ENCODE measurements around the gene PIK3R1. TPM values are rescaled to one million over a fixed set of nuclear protein-coding genes. Genes with fewer than 3 reads are reported as not detected.

The PIK3R1 gene
- total RNA-seq, 2 donors from 2014 or later, result 29.8 to 30.2 TPM

- Histone ChIP-seq H3K36me3 (ENCODE audit: control insufficient read depth, insufficient read depth, low read length) (peaks cover 23% of the 10 kb centered on the region), H3K4me3 (ENCODE audit: low read length) (peak overlapping the region; percentile 81), H3K9me3 (ENCODE audit: control insufficient read depth, low read length) (no peaks in the 10 kb centered on the region), H3K27ac (ENCODE audit: low read depth, low read length) (peak overlapping the region; percentile 56), H3K27me3 (ENCODE audit: control insufficient read depth, insufficient read depth, low read length, poor library complexity, severe bottlenecking) (no peaks in the 10 kb centered on the region), H3K4me1 (ENCODE audit: control insufficient read depth, insufficient read depth, low read length) (peaks cover 12% of the 10 kb centered on the region), H3K9ac (ENCODE audit: extremely low read depth, low read length, poor library complexity, severe bottlenecking) (peak overlapping the region; percentile 42)
- Mint-ChIP-seq H3K27me3 (ENCODE audit: insufficient read depth) (no peaks in the 10 kb centered on the region), H3K4me1 (peaks cover 40% of the 10 kb centered on the region), H3K27ac (peak overlapping the region; percentile 95), H3K9me3 (no peaks in the 10 kb centered on the region), H3K36me3 (ENCODE audit: low read depth) (peaks cover 11% of the 10 kb centered on the region), H3K4me3 (peak overlapping the region; percentile 73)
- WGBS, 2 experiments (ENCODE audit: insufficient coverage in 1 of 2, insufficient read length in 1 of 2), result 29 to 33% methylated on average over 4 to 10 of the region's 10 CpGs
- no peak for TF ChIP-seq CTCF (conservative IDR thresholded peaks at IDR 0.05)
- DNase-seq, result peak; percentile 60
Measured at GRCh38 chr5:68288707-68289134, 73.2 kb downstream of the PIK3R1 start.

- H3K4me3 ChIP-seq (ENCODE audit: low read length), result peak overlapping the region; percentile 81
- H3K4me1 Mint-ChIP-seq, result peaks cover 40% of the 10 kb centered on the region
- H3K27ac ChIP-seq (ENCODE audit: low read depth, low read length), result no peak overlapping the region
Measured at GRCh38 chr5:68289498-68289897, 73.9 kb downstream of the PIK3R1 start.

GRCh38 chr5:68290260-68290674 is 74.7 kb downstream of the PIK3R1 start:
- H3K4me3 ChIP-seq (ENCODE audit: low read length), result no peak overlapping the region
- H3K27ac ChIP-seq (ENCODE audit: low read depth, low read length), result no peak overlapping the region
- no peak overlapping the region for H3K9ac ChIP-seq (ENCODE audit: extremely low read depth, low read length, poor library complexity, severe bottlenecking)
- H3K4me1 Mint-ChIP-seq, result peaks cover 40% of the 10 kb centered on the region
- H3K36me3 ChIP-seq (ENCODE audit: control insufficient read depth, insufficient read depth, low read length), result peaks cover 32% of the 10 kb centered on the region
- no peak overlapping the region for H3K27ac Mint-ChIP-seq
- no peaks in the 10 kb centered on the region for H3K27me3 Mint-ChIP-seq (ENCODE audit: insufficient read depth)
- TF ChIP-seq CTCF (conservative IDR thresholded peaks at IDR 0.05), result no peak
- peaks cover 12% of the 10 kb centered on the region for H3K4me1 ChIP-seq (ENCODE audit: control insufficient read depth, insufficient read depth, low read length)
- H3K36me3 Mint-ChIP-seq (ENCODE audit: low read depth), result peaks cover 21% of the 10 kb centered on the region
- WGBS, 2 experiments (ENCODE audit: insufficient coverage in 1 of 2, insufficient read length in 1 of 2), result 93 to 97% methylated on average over 4 of the region's 4 CpGs
- no peaks in the 10 kb centered on the region for H3K27me3 ChIP-seq (ENCODE audit: control insufficient read depth, insufficient read depth, low read length, poor library complexity, severe bottlenecking)
- no peak for DNase-seq
- H3K9me3 ChIP-seq (ENCODE audit: control insufficient read depth, low read length), result no peaks in the 10 kb centered on the region
- no peak overlapping the region for H3K4me3 Mint-ChIP-seq
- H3K9me3 Mint-ChIP-seq, result no peaks in the 10 kb centered on the region

More at GRCh38 chr5:68289498-68289897, 73.9 kb downstream of the PIK3R1 start:
- Mint-ChIP-seq H3K36me3 (ENCODE audit: low read depth) (peaks cover 16% of the 10 kb centered on the region), H3K27me3 (ENCODE audit: insufficient read depth) (no peaks in the 10 kb centered on the region), H3K27ac (no peak overlapping the region), H3K4me3 (peak overlapping the region; percentile 73), H3K9me3 (no peaks in the 10 kb centered on the region)
- DNase-seq, result no peak
- 89 to 95% methylated on average over 1 to 4 of the region's 4 CpGs for WGBS, 2 experiments (ENCODE audit: insufficient coverage in 1 of 2, insufficient read length in 1 of 2)
- Histone ChIP-seq H3K9ac (ENCODE audit: extremely low read depth, low read length, poor library complexity, severe bottlenecking) (no peak overlapping the region), H3K36me3 (ENCODE audit: control insufficient read depth, insufficient read depth, low read length) (peaks cover 28% of the 10 kb centered on the region), H3K27me3 (ENCODE audit: control insufficient read depth, insufficient read depth, low read length, poor library complexity, severe bottlenecking) (no peaks in the 10 kb centered on the region), H3K4me1 (ENCODE audit: control insufficient read depth, insufficient read depth, low read length) (peaks cover 12% of the 10 kb centered on the region), H3K9me3 (ENCODE audit: control insufficient read depth, low read length) (no peaks in the 10 kb centered on the region)
- no peak for TF ChIP-seq CTCF (conservative IDR thresholded peaks at IDR 0.05)
